Activated CD4-positive, alpha-beta T cell treated with anti-CD3 and anti-CD28 coated beads for 36 hours (primary cell): ENCODE measurements around the gene FMNL2. TPM values are rescaled to one million over a fixed set of nuclear protein-coding genes. Genes with fewer than 3 reads are reported as not detected.

Source experiments
- ATAC-seq: fragments of 200-7000 bp; cut with Tn5 transposase; one replicate; pipeline ENCODE4 v1.10.0; 2021; ENCODE audit warnings: mild to moderate bottlenecking, moderate library complexity
- CTCF ChIA-PET: fragments of 350-600 bp; sonication (Branson Sonifier 250); formaldehyde crosslinking; loops from one replicate; lab custom pipeline; 2021; ENCODE audit warnings: antibody characterized with exemption; lab: Charles Lee
- POLR2A ChIA-PET: fragments of 350-600 bp; sonication (Branson Sonifier 250); formaldehyde crosslinking; loops from one replicate; lab custom pipeline; 2021; ENCODE audit warnings: antibody characterized with exemption, inconsistent platforms; lab: Charles Lee
- DNase-seq: peaks from one replicate; pipeline ENCODE4 v3.0.0-alpha.2; 2020
- H3K27ac Mint-ChIP-seq: one replicate; pipeline ENCODE4 v1.8.0; 2021; ENCODE audit warnings: mixed read lengths
- H3K27me3 Mint-ChIP-seq: one replicate; pipeline ENCODE4 v1.8.0; 2021; ENCODE audit warnings: mixed read lengths
- H3K36me3 Mint-ChIP-seq: one replicate; pipeline ENCODE4 v1.8.0; 2021; ENCODE audit warnings: low read depth, mixed read lengths
- H3K4me1 Mint-ChIP-seq: one replicate; pipeline ENCODE4 v1.8.0; 2021; ENCODE audit warnings: mixed read lengths
- H3K4me3 Mint-ChIP-seq: one replicate; pipeline ENCODE4 v1.8.0; 2021; ENCODE audit warnings: mild to moderate bottlenecking, moderate library complexity, mixed read lengths
- H3K9me3 Mint-ChIP-seq: one replicate; pipeline ENCODE4 v1.8.0; 2021; ENCODE audit warnings: low read depth, mixed read lengths
- intact Hi-C, 2 experiments: fragments of 100-400 bp; cut with DNase I in 1 of 2; cut with micrococcal nuclease in 1 of 2; formaldehyde crosslinking; loops; one replicate each; pipeline versions ENCODE4 v1.14.2 to v1.15.1; 2022 to 2024; cut with DNase I, micrococcal nuclease
- total RNA-seq, 2 experiments: library from RNA; stranded (reverse); gene quantifications; one replicate each; pipeline ENCODE4 v1.2.3, GENCODE V29; 2021

Gene FMNL2
- total RNA-seq, 2 experiments from 2014 or later, result 3.0 to 3.3 TPM

GRCh38 chr2:152454371-152454770 lies 119.4 kb downstream of the FMNL2 start:
- intact Hi-C loops, result no loop called here
- no peaks in the 10 kb centered on the region for H3K9me3 Mint-ChIP-seq
- H3K4me3 Mint-ChIP-seq, result no peak overlapping the region
- H3K36me3 Mint-ChIP-seq, result no peaks in the 10 kb centered on the region
- peaks cover 3% of the 10 kb centered on the region for H3K27me3 Mint-ChIP-seq
- H3K27ac Mint-ChIP-seq, result no peak overlapping the region
- ChIA-PET CTCF (interaction anchor here (1.6 kb wide), 1 partner anchor 12 kb away, joined by 3 read pairs; no protein-coding TSS in a partner anchor), POLR2A (no interaction called here)
- DNase-seq (no peak), ATAC-seq (no peak)
- no peaks in the 10 kb centered on the region for H3K4me1 Mint-ChIP-seq

DNA sequence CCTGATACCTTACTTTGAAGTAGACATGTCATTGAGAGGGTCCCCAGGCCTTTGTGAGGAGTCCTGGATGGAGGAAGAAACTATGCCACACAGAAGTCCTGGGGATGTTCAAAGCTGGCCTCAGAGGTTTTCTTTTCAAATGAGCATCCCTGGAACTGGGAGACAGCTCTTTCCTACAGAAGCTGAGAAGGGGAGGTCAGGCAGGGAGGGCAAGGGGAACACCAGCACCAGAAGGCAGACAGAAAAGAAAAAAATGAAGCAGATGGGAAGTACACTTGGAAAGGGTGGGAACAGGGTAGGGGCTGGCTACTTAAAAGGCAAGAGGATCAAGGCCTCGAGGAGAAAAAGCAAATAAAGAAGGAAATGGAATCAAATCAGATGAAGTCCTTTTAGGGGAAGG lies 120.0 kb downstream of the FMNL2 start:
- ATAC-seq (no peak), DNase-seq (no peak)
- no peak overlapping the region for H3K4me3 Mint-ChIP-seq
- ChIA-PET POLR2A (no interaction called here), CTCF (interaction anchor here (1.6 kb wide), 1 partner anchor 11 kb away, joined by 3 read pairs; no protein-coding TSS in a partner anchor)
- H3K9me3 Mint-ChIP-seq, result no peaks in the 10 kb centered on the region
- no peaks in the 10 kb centered on the region for H3K36me3 Mint-ChIP-seq
- H3K27ac Mint-ChIP-seq, result no peak overlapping the region
- peaks cover 3% of the 10 kb centered on the region for H3K27me3 Mint-ChIP-seq
- intact Hi-C loops, result no loop called here
- H3K4me1 Mint-ChIP-seq, result no peaks in the 10 kb centered on the region

- POLR2A ChIA-PET, result no interaction called here
These were observed 120.8 kb downstream of the FMNL2 start for GRCh38 chr2:152455738-152456137.

DNA sequence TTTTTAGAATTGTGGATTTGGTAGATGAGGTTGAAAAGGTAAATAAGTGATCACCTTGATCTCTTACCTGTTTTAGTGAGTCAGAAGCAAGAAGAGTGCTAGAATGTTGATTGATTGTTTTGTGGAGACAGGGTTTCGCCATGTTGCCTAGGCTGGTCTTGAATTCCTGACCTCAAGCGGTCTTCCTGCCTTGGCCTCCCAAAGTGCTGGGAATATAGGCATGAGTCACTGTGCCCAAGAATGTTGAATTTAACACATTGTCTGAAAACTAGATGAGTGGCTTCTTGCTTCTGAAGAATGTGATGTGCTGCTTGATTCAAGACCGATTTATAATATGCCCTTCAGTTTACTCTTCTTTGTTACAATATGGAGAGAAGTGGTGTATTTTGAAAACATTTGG lies 121.3 kb downstream of the FMNL2 start:
- ATAC-seq (no peak), DNase-seq (no peak)
- Mint-ChIP-seq H3K9me3 (no peaks in the 10 kb centered on the region), H3K36me3 (no peaks in the 10 kb centered on the region), H3K4me1 (no peaks in the 10 kb centered on the region), H3K4me3 (no peak overlapping the region), H3K27ac (no peak overlapping the region), H3K27me3 (peaks cover 2% of the 10 kb centered on the region)
- intact Hi-C loops, result no loop called here
- ChIA-PET CTCF (no interaction called here), POLR2A (no interaction called here)

More at GRCh38 chr2:152455738-152456137, 120.8 kb downstream of the FMNL2 start:
- no peaks in the 10 kb centered on the region for H3K4me1 Mint-ChIP-seq
- H3K4me3 Mint-ChIP-seq, result no peak overlapping the region
- ATAC-seq (no peak), DNase-seq (no peak)
- H3K36me3 Mint-ChIP-seq, result no peaks in the 10 kb centered on the region
- H3K9me3 Mint-ChIP-seq, result no peaks in the 10 kb centered on the region
- no peak overlapping the region for H3K27ac Mint-ChIP-seq
- no peaks in the 10 kb centered on the region for H3K27me3 Mint-ChIP-seq
- CTCF ChIA-PET, result interaction anchor here (1.6 kb wide), 1 partner anchor 11 kb away, joined by 3 read pairs; no protein-coding TSS in a partner anchor
- intact Hi-C loops, result no loop called here

DNA sequence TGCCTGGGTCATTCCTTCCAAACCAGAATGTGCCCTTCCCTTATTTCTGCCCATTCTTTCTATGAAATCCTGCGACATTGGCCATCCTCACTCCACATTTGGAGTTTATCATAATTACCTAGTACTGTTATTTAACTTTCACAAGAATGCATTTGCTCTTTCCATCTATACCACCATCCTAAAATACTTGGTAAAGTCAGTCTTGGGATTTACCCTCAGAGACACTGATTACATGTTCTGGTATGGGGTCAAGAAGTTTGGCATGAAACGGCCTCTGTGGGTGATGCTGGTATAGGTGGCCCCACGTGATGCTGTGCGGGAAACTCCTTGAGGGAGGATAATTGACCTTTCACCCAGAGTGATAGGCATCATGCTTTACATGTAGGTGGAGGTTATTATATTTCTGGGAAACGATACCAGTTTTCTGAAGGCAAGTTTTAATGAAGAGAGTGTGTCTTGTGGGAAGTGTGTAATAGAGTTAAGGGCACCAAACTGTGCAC lies 123.5 kb downstream of the FMNL2 start:
- ATAC-seq (no peak), DNase-seq (no peak)
- Mint-ChIP-seq H3K9me3 (no peaks in the 10 kb centered on the region), H3K27me3 (peaks cover 3% of the 10 kb centered on the region), H3K4me3 (no peak overlapping the region), H3K27ac (no peak overlapping the region), H3K36me3 (no peaks in the 10 kb centered on the region), H3K4me1 (no peaks in the 10 kb centered on the region)
- CTCF ChIA-PET, result no interaction called here
- POLR2A ChIA-PET, result no interaction called here
- intact Hi-C loops, result no loop called here

GRCh38 chr2:152459091-152459490 lies 124.1 kb downstream of the FMNL2 start:
- ChIA-PET CTCF (interaction anchor here (0.8 kb wide), 1 partner anchor 8 kb away, joined by 3 read pairs; no protein-coding TSS in a partner anchor), POLR2A (no interaction called here)
- intact Hi-C loops, result no loop called here
- Mint-ChIP-seq H3K27ac (no peak overlapping the region), H3K27me3 (peaks cover 3% of the 10 kb centered on the region), H3K9me3 (no peaks in the 10 kb centered on the region), H3K4me3 (no peak overlapping the region), H3K4me1 (no peaks in the 10 kb centered on the region), H3K36me3 (no peaks in the 10 kb centered on the region)
- DNase-seq (no peak), ATAC-seq (no peak)

DNA sequence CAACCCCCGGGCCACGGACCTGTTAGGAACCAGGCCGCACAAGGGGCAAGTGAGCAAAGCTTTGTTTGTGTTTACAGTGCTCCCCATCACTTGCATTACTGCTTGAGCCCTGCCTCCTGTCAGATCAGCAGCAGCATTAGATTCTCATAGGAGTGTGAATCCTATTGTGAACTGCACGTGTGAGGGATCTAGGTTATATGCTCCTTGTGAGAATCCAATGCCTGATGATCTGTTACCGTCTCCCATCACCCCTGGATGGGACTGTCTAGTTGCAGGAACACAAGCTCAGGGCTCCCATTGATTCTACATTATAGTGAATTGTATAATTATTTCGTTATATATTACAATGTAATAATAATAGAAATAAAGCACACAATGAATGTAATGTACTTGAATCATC lies 125.6 kb downstream of the FMNL2 start:
- DNase-seq (no peak), ATAC-seq (no peak)
- no peaks in the 10 kb centered on the region for H3K4me1 Mint-ChIP-seq
- peaks cover 11% of the 10 kb centered on the region for H3K27me3 Mint-ChIP-seq
- POLR2A ChIA-PET, result no interaction called here
- H3K4me3 Mint-ChIP-seq, result no peak overlapping the region
- CTCF ChIA-PET, result no interaction called here
- intact Hi-C loops, result no loop called here
- H3K36me3 Mint-ChIP-seq, result no peaks in the 10 kb centered on the region
- H3K9me3 Mint-ChIP-seq, result no peaks in the 10 kb centered on the region
- H3K27ac Mint-ChIP-seq, result no peak overlapping the region

GRCh38 chr2:152462120-152462519 lies 127.1 kb downstream of the FMNL2 start:
- DNase-seq (no peak), ATAC-seq (no peak)
- ChIA-PET CTCF (no interaction called here), POLR2A (no interaction called here)
- no peaks in the 10 kb centered on the region for H3K9me3 Mint-ChIP-seq
- no peak overlapping the region for H3K27ac Mint-ChIP-seq
- H3K36me3 Mint-ChIP-seq, result no peaks in the 10 kb centered on the region
- intact Hi-C loops, result no loop called here
- no peaks in the 10 kb centered on the region for H3K4me1 Mint-ChIP-seq
- no peak overlapping the region for H3K4me3 Mint-ChIP-seq
- H3K27me3 Mint-ChIP-seq, result peaks cover 12% of the 10 kb centered on the region

GRCh38 chr2:152462779-152463178 lies 127.8 kb downstream of the FMNL2 start:
- intact Hi-C loops, result no loop called here
- ATAC-seq, result no peak
- H3K9me3 Mint-ChIP-seq, result no peaks in the 10 kb centered on the region

GRCh38 chr2:152464851-152465470 lies 130.0 kb downstream of the FMNL2 start:
- POLR2A ChIA-PET, result no interaction called here
- no peak for ATAC-seq

More at GRCh38 chr2:152462779-152463178, 127.8 kb downstream of the FMNL2 start:
- peaks cover 15% of the 10 kb centered on the region for H3K27me3 Mint-ChIP-seq
- no peaks in the 10 kb centered on the region for H3K36me3 Mint-ChIP-seq
- POLR2A ChIA-PET, result no interaction called here
- CTCF ChIA-PET, result no interaction called here
- no peak overlapping the region for H3K27ac Mint-ChIP-seq
- DNase-seq, result no peak
- H3K4me1 Mint-ChIP-seq, result no peaks in the 10 kb centered on the region
- H3K4me3 Mint-ChIP-seq, result no peak overlapping the region

GRCh38 chr2:152465541-152465940 lies 130.6 kb downstream of the FMNL2 start:
- ChIA-PET CTCF (interaction anchor here (1.2 kb wide), 1 partner anchor 11 kb away, joined by 3 read pairs; no protein-coding TSS in a partner anchor), POLR2A (no interaction called here)
- intact Hi-C loops, result no loop called here
- Mint-ChIP-seq H3K9me3 (no peaks in the 10 kb centered on the region), H3K27me3 (peaks cover 15% of the 10 kb centered on the region), H3K4me1 (peaks cover 5% of the 10 kb centered on the region), H3K36me3 (no peaks in the 10 kb centered on the region), H3K27ac (no peak overlapping the region), H3K4me3 (no peak overlapping the region)
- no peak for DNase-seq
- no peak for ATAC-seq

More at GRCh38 chr2:152464851-152465470, 130.0 kb downstream of the FMNL2 start:
- no peak overlapping the region for H3K4me3 Mint-ChIP-seq
- H3K27me3 Mint-ChIP-seq, result peaks cover 15% of the 10 kb centered on the region
- CTCF ChIA-PET, result no interaction called here
- intact Hi-C loops, result no loop called here
- H3K4me1 Mint-ChIP-seq, result peaks cover 5% of the 10 kb centered on the region
- H3K9me3 Mint-ChIP-seq, result no peaks in the 10 kb centered on the region
- no peak overlapping the region for H3K27ac Mint-ChIP-seq
- DNase-seq, result no peak
- no peaks in the 10 kb centered on the region for H3K36me3 Mint-ChIP-seq

DNA sequence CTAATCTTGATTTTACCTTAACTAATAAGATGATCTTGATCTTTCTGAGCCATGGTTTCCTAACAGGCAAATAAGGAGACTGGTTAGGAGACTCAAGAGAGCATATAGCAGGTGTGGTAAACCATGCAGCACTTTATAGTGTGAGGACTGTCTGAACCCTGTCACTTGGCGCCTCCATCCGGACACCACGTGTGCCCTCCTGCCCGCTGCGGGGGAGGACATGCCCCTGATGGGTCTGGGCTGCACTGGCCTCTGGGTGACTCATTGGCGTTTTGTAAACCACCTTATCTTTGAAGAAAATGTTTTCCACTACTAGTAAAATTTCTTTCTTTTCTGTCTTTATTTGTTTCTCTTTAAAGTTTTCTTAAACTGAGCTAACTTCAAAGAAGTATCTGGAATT lies 131.1 kb downstream of the FMNL2 start:
- POLR2A ChIA-PET, result no interaction called here
- Mint-ChIP-seq H3K4me3 (no peak overlapping the region), H3K4me1 (peaks cover 5% of the 10 kb centered on the region), H3K27ac (no peak overlapping the region), H3K27me3 (peaks cover 14% of the 10 kb centered on the region), H3K36me3 (no peaks in the 10 kb centered on the region), H3K9me3 (no peaks in the 10 kb centered on the region)
- DNase-seq (no peak), ATAC-seq (no peak)
- intact Hi-C loops, result no loop called here
- CTCF ChIA-PET, result interaction anchor here (1.2 kb wide), 1 partner anchor 11 kb away, joined by 3 read pairs; no protein-coding TSS in a partner anchor
